GM21717 (cell line): ENCODE measurements around the gene TEX9.
"Not testable (repeated sequence)": the region's sequence is repeated elsewhere in the genome, so short reads cannot be mapped to it uniquely, and the experiment has no call there.

Experiments used
- ATAC-seq: cut with Tn5 transposase; IDR thresholded peaks from one replicate; pipeline ENCODE4 v1.9.1; 2021; ENCODE audit warnings: mild to moderate bottlenecking, moderate library complexity; ENCODE audit not compliant: unreplicated experiment

Gene TEX9

GRCh38 chr15:56361987-56362386 lies 3.2 kb upstream of the TEX9 start:
- no peak for ATAC-seq

- ATAC-seq, result no peak
Observed at GRCh38 chr15:56366211-56366610, 985 bp downstream of the TEX9 start.

- ATAC-seq, result no peak
Observed at GRCh38 chr15:56367156-56367555, 1.9 kb downstream of the TEX9 start.

GRCh38 chr15:56369234-56369633 lies 4.0 kb downstream of the TEX9 start:
- no peak for ATAC-seq

- peak; percentile 79 for ATAC-seq
Observed at GRCh38 chr15:56371495-56372147, 6.4 kb downstream of the TEX9 start.

- not testable (repeated sequence) for ATAC-seq
Observed at GRCh38 chr15:56374693-56375092, 9.5 kb downstream of the TEX9 start.

- not testable (repeated sequence) for ATAC-seq
Observed at GRCh38 chr15:56377822-56378221, 12.6 kb downstream of the TEX9 start.

- no peak for ATAC-seq
Observed at GRCh38 chr15:56383010-56383409, 17.8 kb downstream of the TEX9 start.

- ATAC-seq, result no peak
Observed at GRCh38 chr15:56385908-56386307, 20.7 kb downstream of the TEX9 start.

- no peak for ATAC-seq
Observed at GRCh38 chr15:56390739-56391267, 25.6 kb downstream of the TEX9 start.

GRCh38 chr15:56393277-56393676 lies 28.1 kb downstream of the TEX9 start:
- no peak for ATAC-seq

GRCh38 chr15:56394909-56395308 lies 29.7 kb downstream of the TEX9 start:
- no peak for ATAC-seq

GRCh38 chr15:56397325-56397724 lies 32.1 kb downstream of the TEX9 start:
- ATAC-seq, result not testable (repeated sequence)

GRCh38 chr15:56399209-56399608 lies 34.0 kb downstream of the TEX9 start:
- not testable (repeated sequence) for ATAC-seq

GRCh38 chr15:56410721-56411120 lies 45.5 kb downstream of the TEX9 start:
- ATAC-seq, result no peak

- ATAC-seq, result no peak
Observed at GRCh38 chr15:56411122-56411749, 46.0 kb downstream of the TEX9 start.

- not testable (repeated sequence) for ATAC-seq
Observed at GRCh38 chr15:56413114-56413733, 48.0 kb downstream of the TEX9 start.

GRCh38 chr15:56425276-56425675 lies 60.0 kb downstream of the TEX9 start:
- no peak for ATAC-seq

GRCh38 chr15:56425976-56426375 lies 60.8 kb downstream of the TEX9 start:
- ATAC-seq, result no peak

- ATAC-seq, result no peak
Observed at GRCh38 chr15:56428821-56429458, 63.7 kb downstream of the TEX9 start.

GRCh38 chr15:56432304-56432703 lies 67.1 kb downstream of the TEX9 start:
- no peak for ATAC-seq
